Measurements from ENCODE around the gene BCL2L14. TPM values are rescaled to one million over a fixed set of nuclear protein-coding genes. Genes with fewer than 3 reads are reported as not detected.

Gene BCL2L14
- total and polyA plus RNA-seq, 2 of the 13 experiments (the other 11 are each of a cell fraction or from before 2014, with no cell fraction given): 0.11 TPM; not detected in 1

GRCh38 chr12:12081836-12082497, 11.2 kb downstream of the BCL2L14 start (continued):
- TF ChIP-seq MAFK (conservative IDR thresholded peaks at IDR 0.05 in 1 of 2, IDR thresholded peaks at IDR 0.05 in 1 of 2; ENCODE audit: low read length in 2 of 2): no peak
- TF ChIP-seq IRF1 (CRISPR knock-in tag; IDR thresholded peaks at IDR 0.05; ENCODE audit: low read depth): no peak
- no peak for TF ChIP-seq ZNF232 (CRISPR knock-in tag; IDR thresholded peaks at IDR 0.05; ENCODE audit: borderline replicate concordance)
- no peak for TF ChIP-seq ZKSCAN5 (CRISPR knock-in tag; IDR thresholded peaks at IDR 0.05)
- TF ChIP-seq, protein P1, sequence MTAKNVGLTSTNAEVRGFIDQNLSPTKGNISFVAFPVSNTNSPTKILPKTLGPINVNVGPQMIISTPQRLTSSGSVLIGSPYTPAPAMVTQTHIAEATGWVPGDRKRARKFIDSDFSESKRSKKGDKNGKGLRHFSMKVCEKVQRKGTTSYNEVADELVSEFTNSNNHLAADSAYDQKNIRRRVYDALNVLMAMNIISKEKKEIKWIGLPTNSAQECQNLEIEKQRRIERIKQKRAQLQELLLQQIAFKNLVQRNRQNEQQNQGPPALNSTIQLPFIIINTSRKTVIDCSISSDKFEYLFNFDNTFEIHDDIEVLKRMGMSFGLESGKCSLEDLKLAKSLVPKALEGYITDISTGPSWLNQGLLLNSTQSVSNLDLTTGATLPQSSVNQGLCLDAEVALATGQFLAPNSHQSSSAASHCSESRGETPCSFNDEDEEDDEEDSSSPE (CRISPR knock-in tag; IDR thresholded peaks at IDR 0.05): no peak
- TF ChIP-seq GATAD2A (CRISPR knock-in tag; IDR thresholded peaks at IDR 0.05): peak; percentile 44; the same call in 1 of the 2 replicates
- TF ChIP-seq, protein P2, sequence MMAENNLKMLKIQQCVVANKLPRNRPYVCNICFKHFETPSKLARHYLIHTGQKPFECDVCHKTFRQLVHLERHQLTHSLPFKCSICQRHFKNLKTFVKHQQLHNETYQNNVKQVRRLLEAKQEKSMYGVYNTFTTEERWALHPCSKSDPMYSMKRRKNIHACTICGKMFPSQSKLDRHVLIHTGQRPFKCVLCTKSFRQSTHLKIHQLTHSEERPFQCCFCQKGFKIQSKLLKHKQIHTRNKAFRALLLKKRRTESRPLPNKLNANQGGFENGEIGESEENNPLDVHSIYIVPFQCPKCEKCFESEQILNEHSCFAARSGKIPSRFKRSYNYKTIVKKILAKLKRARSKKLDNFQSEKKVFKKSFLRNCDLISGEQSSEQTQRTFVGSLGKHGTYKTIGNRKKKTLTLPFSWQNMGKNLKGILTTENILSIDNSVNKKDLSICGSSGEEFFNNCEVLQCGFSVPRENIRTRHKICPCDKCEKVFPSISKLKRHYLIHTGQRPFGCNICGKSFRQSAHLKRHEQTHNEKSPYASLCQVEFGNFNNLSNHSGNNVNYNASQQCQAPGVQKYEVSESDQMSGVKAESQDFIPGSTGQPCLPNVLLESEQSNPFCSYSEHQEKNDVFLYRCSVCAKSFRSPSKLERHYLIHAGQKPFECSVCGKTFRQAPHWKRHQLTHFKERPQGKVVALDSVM (CRISPR knock-in tag; IDR thresholded peaks at IDR 0.05): peak; percentile 56; the same call in 1 of the 2 replicates
- TF ChIP-seq HMGXB4 (CRISPR knock-in tag; IDR thresholded peaks at IDR 0.05; ENCODE audit: borderline replicate concordance in 1 of 2, low read depth in 1 of 2): peak; percentile 56 to 65; a peak in 3 of 4 replicates
- TF ChIP-seq, protein P3, sequence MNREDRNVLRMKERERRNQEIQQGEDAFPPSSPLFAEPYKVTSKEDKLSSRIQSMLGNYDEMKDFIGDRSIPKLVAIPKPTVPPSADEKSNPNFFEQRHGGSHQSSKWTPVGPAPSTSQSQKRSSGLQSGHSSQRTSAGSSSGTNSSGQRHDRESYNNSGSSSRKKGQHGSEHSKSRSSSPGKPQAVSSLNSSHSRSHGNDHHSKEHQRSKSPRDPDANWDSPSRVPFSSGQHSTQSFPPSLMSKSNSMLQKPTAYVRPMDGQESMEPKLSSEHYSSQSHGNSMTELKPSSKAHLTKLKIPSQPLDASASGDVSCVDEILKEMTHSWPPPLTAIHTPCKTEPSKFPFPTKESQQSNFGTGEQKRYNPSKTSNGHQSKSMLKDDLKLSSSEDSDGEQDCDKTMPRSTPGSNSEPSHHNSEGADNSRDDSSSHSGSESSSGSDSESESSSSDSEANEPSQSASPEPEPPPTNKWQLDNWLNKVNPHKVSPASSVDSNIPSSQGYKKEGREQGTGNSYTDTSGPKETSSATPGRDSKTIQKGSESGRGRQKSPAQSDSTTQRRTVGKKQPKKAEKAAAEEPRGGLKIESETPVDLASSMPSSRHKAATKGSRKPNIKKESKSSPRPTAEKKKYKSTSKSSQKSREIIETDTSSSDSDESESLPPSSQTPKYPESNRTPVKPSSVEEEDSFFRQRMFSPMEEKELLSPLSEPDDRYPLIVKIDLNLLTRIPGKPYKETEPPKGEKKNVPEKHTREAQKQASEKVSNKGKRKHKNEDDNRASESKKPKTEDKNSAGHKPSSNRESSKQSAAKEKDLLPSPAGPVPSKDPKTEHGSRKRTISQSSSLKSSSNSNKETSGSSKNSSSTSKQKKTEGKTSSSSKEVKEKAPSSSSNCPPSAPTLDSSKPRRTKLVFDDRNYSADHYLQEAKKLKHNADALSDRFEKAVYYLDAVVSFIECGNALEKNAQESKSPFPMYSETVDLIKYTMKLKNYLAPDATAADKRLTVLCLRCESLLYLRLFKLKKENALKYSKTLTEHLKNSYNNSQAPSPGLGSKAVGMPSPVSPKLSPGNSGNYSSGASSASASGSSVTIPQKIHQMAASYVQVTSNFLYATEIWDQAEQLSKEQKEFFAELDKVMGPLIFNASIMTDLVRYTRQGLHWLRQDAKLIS (CRISPR knock-in tag; IDR thresholded peaks at IDR 0.05): no peak
- TF ChIP-seq ZNF605 (CRISPR knock-in tag; IDR thresholded peaks at IDR 0.05): no peak
- TF ChIP-seq FOXO1 (CRISPR knock-in tag; IDR thresholded peaks at IDR 0.05): no peak
- no peak for TF ChIP-seq MAFG (CRISPR knock-in tag; IDR thresholded peaks at IDR 0.05)
- TF ChIP-seq ZNF138 (CRISPR knock-in tag; IDR thresholded peaks at IDR 0.05; ENCODE audit: low read depth): 0 out of 2 replicates have a peak, but pooled peaks have one; percentile 52
- TF ChIP-seq ZNF33A (CRISPR knock-in tag; IDR thresholded peaks at IDR 0.05; ENCODE audit: borderline replicate concordance): no peak
- no peak for TF ChIP-seq ETV5 (CRISPR knock-in tag; IDR thresholded peaks at IDR 0.05; ENCODE audit: borderline replicate concordance)
- TF ChIP-seq PCBP2 (optimal IDR thresholded peaks at IDR 0.05; ENCODE audit: low read depth, low read length, poor library complexity, severe bottlenecking): no peak
- no peak for TF ChIP-seq MTA3 (CRISPR knock-in tag; IDR thresholded peaks at IDR 0.05)
